GM13977 (cell line): Measurements from ENCODE around the gene TMEM17.

Experiments
- DNase-seq: peaks from one replicate; pipeline ENCODE4 v3.0.0; 2012; ENCODE audit warnings: low spot score
- CTCF ChIP-seq: IDR thresholded peaks from 2 replicates; pipeline ENCODE4 v1.5.1; 2012; ENCODE audit warnings: mild to moderate bottlenecking, control low read depth; ENCODE audit not compliant: insufficient read depth; ENCODE audit errors: extremely low read depth, missing control alignments
- in situ Hi-C: fragments of 300-500 bp; cut with MboI; formaldehyde crosslinking; loops from one replicate; pipeline ENCODE4 v1.12.0; 2022; ENCODE audit warnings: low sequenced_read_pairs, low pct_unique_long_range_greater_than_20kb, mixed read lengths, inconsistent platforms; ENCODE audit not compliant: unreplicated experiment

The TMEM17 gene

GRCh38 chr2:62511636-62512035 is 5.6 kb upstream of the TMEM17 start:
- in situ Hi-C loops: no loop called here
- no peak for DNase-seq
- TF ChIP-seq CTCF: no peak

DNA sequence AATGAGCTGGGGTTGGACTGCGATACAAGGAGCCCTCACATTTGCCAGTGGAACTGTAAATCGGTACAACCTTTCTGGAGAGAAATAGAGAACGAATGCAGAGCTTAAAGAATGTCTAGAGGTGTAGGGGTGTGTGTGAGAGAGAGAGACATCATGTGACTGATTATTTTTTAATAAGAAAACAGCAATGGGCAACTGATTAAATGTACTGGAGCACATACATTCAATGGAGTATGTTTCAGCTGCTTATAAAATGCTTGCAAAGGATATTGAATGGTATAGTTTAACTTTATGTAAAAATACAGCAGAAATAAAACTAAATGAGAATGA is 391 bp upstream of the TMEM17 start:
- in situ Hi-C loops: no loop called here
- TF ChIP-seq CTCF: no peak
- DNase-seq: no peak

- in situ Hi-C loops: no loop called here
- DNase-seq: peak; percentile 12
- TF ChIP-seq CTCF: no peak
Observed at GRCh38 chr2:62505109-62505749, 766 bp downstream of the TMEM17 start.

DNA sequence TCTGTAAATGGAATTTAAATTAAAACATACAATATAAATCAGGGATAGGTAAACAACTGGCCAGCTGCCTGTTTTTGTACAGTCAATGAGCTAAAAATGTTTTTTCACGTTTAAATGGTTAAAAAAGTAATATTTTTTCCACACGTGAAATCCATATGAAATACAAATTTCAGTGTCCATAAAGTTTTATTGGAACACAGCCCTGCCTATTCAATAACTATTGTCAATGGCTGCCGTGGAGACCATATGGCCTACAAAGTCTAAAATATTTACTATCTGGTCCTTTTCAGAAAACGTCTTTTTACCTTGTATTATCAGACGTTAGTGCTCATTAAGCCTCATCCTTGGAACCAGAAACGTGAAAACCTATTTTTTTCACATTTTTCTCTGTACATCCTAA is 1.3 kb downstream of the TMEM17 start:
- TF ChIP-seq CTCF: no peak
- in situ Hi-C loops: no loop called here

DNA sequence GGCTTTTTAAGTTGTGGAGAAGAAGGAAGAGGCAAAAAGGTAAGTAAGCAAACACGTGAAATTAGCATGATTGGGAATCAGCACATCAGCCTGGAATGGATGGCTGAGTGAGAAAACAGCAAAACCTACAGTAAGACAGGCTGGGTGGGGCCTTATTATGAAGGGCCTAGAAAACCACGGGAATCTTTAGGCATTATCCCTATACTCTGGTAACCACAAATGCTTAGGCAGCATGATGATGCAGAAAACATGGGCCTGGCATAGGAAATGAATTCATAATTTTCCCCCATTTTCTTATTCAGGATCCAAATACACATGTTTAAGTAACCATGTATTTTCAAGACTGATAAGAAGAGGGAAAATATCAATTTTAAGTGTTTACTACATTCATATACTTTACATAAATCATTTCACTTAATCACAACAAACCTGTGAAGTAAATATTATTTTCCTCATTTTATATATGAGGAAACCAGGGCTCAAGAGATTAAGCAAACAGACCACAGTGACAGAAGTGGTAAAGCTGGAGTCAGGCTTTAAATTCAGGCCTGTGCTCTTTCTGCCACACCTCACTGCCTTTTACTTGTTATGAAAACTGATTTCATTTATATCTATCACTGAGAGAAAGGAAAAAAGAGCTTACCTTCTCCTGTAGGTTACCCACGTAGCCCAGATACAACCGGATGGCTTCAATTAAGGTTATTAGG is 4.0 kb downstream of the TMEM17 start:
- in situ Hi-C loops: no loop called here
- no peak for DNase-seq
- no peak for TF ChIP-seq CTCF

More for the DNA sequence above, 1.3 kb downstream of the TMEM17 start:
- no peak for DNase-seq

GRCh38 chr2:62501069-62501468 is 4.9 kb downstream of the TMEM17 start:
- in situ Hi-C loops: no loop called here
- no peak for TF ChIP-seq CTCF
- no peak for DNase-seq
